ENCODE measurements around the gene ZFAND2B.
"Not testable (repeated sequence)": the region's sequence is repeated elsewhere in the genome, so short reads cannot be mapped to it uniquely, and the experiment has no call there.

ZFAND2B gene

DNA sequence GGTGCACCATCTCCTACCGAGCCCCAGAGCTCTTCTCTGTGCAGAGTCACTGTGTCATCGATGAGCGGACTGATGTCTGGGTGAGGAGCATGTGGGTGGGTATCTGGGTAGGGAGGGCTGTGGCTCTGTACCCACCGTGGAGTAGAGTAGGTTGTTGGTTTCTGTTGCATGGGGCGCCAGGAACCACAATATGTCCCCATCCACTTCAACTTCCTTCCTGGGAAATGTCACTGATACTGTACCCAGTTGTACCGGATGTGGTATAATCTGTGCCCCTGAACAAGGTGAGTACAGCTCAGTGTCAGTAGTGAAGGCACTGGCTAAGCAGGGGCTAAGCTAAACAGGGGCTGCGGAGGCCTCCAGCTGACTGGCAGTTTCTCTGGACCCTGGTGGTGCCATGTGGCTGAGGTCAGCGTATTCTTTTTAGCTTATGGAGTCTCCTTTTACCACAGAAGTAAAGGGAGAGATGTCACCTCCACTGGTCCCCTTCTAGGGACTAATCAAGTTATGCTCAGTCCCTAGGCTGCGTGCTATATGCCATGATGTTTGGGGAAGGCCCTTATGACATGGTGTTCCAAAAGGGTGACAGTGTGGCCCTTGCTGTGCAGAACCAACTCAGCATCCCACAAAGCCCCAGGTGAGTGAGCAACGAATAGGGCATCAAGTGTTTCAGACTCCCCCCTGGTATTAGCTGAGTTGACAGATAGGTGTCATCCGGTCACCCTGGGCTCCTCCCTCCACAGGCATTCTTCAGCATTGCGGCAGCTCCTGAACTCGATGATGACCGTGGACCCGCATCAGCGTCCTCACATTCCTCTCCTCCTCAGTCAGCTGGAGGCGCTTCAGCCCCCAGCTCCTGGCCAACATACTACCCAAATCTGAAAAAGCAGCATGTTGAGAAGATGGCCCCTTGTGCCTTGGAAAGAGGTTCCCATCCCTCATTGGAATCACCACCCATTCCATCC, 41.4 kb downstream of the ZFAND2B start:
- no peak for DNase-seq (ENCODE audit: low read depth)
- H3K4me3 ChIP-seq (ENCODE audit: low read depth, low read length): no peak overlapping the region

DNA sequence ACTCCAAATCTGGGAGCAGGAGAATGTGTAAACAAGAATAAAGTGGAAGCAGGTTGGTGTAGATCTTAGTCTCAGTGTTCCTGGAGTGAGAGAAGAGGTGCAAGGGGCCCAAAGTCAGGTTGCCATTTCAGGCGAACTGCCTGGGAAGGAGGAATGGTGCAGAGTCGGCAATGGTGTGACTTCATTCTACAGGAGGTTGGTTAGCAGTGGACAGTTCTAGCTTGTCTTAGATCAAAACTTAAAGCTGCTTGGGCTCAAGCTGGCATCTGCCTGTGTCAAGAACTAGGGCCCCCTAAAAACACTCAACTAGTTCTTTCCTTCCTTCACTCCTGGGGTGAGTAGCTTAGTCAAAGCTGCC, 42.2 kb downstream of the ZFAND2B start:
- no peak for DNase-seq (ENCODE audit: low read depth)
- H3K4me3 ChIP-seq (ENCODE audit: low read depth, low read length): no peak overlapping the region

DNA sequence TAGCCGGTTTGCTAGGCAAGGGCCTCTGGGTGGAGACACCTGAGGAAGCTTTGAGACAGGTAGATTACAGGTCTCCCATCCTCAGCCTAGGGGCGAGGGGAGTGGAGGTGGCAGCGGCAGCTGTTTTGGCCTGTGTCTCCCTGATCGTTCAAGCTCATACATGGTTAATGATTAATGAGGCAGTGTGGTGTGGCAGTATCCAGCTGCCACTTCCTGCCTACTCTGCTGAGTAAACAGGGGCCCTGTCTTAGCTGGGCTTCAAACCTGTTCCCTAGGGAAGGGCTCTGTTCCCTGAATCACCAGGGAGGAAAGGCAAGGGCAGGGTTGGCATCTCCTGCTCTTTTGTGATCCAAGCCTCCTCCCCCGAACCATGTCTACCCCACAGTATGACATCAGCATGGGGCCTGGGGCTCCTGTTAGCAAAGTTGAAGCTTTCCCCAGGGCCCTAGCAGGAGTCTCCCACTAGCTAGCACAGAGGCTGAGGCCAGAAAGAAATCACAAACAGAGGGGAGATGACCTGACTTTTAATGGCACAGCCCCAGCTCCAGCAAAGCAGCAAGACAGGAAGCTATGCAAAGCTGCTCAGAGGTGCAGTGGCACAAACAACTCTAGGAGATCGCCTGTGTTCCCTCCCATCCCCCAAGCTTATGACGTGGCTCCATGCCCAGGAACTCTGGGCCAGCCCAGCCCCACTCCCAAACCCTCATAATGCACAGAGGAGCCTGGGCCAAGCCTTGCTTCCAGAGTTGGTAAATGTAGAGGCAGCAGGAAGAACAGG, 42.8 kb downstream of the ZFAND2B start:
- peak; percentile 83 for DNase-seq (ENCODE audit: low read depth)

DNA sequence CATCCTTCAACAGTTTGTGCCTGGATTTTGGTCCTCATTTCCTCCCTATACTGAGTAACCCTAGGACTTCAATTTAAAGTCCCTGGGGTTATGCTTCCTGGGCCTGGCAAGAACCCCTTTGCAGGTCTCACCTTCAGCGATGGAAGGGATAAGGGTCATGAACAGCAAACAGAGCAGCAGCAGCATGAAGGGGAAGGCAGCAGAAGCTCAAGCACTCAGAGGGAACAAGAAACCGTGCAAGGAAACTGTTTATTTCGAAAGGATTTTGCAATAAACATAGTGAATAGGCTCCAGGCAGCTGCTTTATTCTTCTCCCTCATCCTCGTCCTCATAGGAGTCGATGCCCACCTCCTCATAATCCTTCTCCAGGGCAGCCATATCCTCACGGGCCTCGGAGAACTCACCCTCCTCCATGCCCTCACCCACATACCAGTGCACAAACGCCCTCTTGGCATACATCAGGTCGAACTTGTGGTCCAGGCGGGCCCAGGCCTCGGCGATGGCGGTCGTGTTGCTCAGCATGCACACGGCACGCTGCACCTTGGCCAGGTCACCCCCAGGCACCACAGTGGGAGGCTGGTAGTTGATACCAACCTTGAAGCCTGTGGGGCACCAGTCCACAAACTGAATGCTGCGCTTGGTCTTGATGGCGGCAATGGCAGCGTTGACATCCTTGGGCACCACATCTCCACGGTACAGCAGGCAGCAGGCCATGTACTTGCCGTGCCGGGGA, 43.6 kb downstream of the ZFAND2B start:
- H3K4me3 ChIP-seq (ENCODE audit: low read depth, low read length): no peak overlapping the region

More for the DNA sequence above, 42.8 kb downstream of the ZFAND2B start:
- no peak overlapping the region for H3K4me3 ChIP-seq (ENCODE audit: low read depth, low read length)

DNA sequence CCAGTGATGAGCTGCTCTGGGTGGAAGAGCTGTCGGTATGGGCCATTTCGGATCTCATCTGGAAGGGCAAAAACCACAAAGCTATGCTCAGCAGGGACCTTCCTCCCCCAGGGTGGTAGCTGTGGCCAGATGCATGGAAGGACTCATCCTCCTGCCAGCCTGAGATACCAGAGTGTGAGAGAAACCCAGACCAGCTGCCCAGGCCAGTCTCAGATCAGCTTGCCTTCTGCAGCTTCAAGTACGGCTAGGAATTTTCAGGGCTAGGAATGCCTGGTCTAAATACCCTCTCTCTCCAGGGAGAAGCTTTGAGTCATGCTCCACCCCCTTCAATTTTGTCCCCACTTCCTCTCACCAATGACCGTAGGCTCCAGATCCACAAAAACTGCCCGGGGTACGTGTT, 45.1 kb downstream of the ZFAND2B start:
- no peak overlapping the region for H3K4me3 ChIP-seq (ENCODE audit: low read depth, low read length)
- DNase-seq (ENCODE audit: low read depth): no peak

More for the DNA sequence above, 43.6 kb downstream of the ZFAND2B start:
- no peak for DNase-seq (ENCODE audit: low read depth)

DNA sequence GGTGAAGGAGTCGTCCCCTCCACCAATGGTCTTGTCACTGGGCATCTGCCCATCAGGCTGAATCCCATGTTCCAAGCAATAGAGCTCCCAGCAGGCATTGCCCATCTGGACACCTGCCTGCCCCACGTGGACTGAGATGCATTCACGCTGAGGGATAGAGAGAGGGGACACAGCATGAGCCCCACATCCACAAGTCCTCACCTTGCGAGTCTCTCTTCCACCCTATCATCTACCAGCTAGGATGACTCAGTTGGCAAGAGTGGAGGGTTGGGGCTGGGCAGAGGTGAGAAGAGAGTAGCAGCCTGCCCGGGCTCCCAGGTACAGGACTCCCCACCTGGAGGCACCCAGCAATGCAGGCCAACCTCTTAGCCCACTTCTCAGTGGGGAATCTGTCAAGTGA, 45.5 kb downstream of the ZFAND2B start:
- no peak for DNase-seq (ENCODE audit: low read depth)

DNA sequence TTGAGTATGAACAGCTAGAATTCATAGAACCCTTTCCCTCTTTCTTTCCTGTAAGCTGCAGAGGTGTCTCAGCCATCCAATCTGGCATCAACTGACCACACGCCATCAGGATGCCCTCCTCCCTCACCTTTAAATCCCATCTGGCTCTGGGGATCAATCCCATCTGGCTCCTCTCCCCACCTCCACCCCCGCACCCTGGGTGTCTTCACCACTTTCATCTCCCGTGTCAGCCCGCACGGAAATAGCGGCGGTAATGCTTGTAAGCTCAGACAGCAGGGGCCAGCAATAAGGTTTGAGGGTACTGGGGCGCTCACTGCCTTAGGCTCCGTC, 46.0 kb downstream of the ZFAND2B start:
- H3K4me3 ChIP-seq (ENCODE audit: low read depth, low read length): peak overlapping the region; percentile 58
- no peak for DNase-seq (ENCODE audit: low read depth)

More for the DNA sequence above, 45.5 kb downstream of the ZFAND2B start:
- H3K4me3 ChIP-seq (ENCODE audit: low read depth, low read length): no peak overlapping the region

DNA sequence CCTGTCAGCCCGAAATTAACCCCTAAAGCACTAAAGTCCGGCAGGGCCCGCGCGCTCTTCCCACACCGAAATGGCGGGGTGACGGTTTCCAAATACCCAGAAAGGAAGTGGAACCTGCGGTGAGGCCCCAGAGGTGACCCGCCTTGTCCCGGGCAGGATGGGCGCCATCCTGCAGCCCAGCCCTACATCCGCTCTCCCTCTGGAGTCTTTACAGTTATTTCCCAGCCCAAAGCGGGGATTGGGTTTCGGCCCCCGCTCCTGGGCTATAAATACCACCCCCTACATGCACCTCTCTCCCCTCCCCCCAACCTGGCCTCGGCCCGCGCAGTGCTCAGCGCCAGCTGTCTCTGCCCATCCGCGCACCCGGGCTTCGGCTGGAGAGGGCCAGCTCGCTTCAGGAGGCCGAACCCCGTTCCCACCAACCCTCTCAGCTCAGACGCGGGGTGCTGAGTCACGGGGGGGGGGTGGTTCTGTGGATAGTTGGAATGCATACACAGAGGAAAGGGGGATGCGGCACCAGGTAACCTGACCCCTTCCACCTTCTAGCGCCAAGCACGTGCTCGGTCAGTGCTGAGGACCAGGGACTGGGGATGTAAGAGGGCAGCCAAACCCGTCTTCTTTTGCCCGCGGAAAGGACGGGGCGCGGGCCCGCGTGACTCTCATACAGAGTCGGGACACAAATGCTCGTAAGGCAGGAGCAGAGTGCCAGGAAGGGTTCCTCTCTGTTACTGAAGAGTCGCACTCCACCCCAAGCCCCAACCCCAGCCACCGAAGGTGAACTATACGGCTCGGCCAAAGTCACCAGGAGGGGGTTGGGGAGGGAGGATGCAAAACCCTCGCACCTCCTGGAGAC, 46.5 kb downstream of the ZFAND2B start, which contains the start of gene TUBA4B:
TUBA4B (plus strand) TSS at position 344 of the 853 bp plus-strand sequence; CDS start at position 509, 165 bp downstream.
- H3K4me3 ChIP-seq (ENCODE audit: low read depth, low read length): peak within 1 kb of the TSS; percentile 58
- DNase-seq (ENCODE audit: low read depth): no peak

DNA sequence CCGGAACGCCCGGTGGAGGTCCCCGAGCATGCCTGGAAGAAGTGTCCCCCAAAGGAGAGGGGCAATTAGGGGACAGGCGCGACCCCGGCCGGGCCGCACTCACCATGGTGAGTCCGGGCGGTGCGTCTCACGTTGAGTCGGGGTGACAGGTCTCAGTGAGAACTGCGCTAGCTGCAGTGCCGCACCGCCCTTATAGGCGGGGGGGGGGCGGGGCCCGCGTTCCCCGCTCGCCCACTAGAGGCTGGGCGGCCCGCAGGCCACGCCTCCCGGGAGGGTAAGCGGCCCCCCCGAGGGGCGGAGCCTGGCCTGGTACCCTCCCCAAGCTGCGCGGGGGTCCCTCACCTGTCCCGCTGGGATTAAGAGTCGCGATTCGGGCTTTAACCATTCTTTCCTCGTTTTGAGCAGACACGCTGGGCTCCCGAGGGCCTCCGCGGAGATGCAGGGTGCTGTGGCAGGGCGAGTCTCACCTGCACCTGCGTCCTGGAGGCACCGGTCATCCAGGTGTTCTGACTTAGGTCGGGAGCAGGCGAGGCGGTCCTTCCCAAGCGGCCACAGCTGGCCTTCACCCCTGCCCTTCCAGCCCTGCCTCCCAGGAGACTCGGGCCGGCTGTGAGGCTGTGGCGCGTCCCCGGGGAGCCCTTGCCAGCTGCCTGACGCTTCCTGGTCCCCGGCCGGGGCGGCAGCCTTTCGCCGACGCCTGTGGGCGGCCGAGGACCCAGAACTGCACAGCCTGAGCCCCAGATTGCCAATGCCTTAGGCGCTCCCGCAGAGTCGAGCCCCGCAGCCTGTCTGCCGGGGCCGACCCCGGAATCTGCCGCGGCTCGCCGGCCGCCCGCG, 47.4 kb downstream of the ZFAND2B start, which contains the start of gene TUBA4A:
TUBA4A (minus strand) TSS at position 166 of the 837 bp plus-strand sequence; CDS start at position 106, 60 bp downstream.
- peak within 1 kb of the TSS; percentile 58 for H3K4me3 ChIP-seq (ENCODE audit: low read depth, low read length)
- no peak for DNase-seq (ENCODE audit: low read depth)

DNA sequence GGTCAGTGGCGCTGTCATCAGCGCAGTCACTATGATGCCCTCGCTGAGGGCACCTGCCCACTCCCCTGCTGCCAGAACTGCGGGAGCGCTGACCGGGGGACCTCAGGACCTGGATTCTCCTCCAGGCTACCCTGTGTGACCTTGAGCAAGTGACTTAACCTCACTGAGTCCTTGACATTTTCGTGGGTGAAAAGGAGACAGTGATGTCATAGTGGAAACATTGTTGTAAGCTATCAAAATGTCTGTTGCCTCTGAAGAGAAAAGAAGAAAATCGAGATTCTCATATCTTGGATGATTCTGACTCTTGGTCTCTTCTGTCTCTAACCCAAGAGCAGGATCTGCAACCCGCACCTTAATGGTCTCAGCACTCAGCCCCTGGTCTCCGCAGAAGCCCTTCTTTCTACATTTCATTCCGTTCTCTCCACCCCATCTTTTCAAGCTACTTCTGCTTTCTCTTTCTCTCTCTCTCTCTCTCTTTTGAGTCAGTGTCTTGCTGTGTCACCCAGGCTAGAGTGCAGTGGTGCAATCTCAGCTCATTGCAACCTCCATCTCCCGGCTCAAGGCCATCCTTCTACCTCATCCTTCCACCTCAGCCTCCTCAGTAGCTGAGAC, 48.1 kb downstream of the ZFAND2B start:
- DNase-seq (ENCODE audit: low read depth): no peak
- H3K4me3 ChIP-seq (ENCODE audit: low read depth, low read length): peak overlapping the region; percentile 58

DNA sequence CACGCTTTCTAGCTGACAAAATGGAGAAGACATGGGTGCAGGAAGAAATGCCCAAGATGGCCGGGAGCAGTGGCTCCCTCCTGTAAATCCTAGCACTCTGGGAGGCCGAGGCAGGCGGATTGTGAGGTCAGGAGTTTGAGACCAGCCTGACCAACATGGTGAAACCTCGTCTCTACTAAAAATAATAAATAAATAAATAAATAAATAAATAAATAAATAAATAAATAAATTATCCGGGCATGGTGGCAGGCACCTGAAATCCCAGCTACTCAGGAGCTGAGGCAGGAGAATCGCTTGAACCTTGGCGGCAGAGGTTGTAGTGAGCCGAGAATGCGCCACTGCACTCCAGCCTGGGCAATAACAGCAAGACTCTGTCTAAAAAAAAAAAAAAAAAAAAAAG, 52.4 kb downstream of the ZFAND2B start:
- not testable (repeated sequence) for H3K4me3 ChIP-seq (ENCODE audit: low read depth, low read length); DNase-seq (ENCODE audit: low read depth)
